PC-3 (cell line): ENCODE data around the gene TRAPPC2L. TPM values are rescaled to one million over a fixed set of nuclear protein-coding genes. Genes with fewer than 3 reads are reported as not detected.

Experiments used
- ATAC-seq: fragments of 200-7000 bp; cut with Tn5 transposase; 2 replicates; pipeline ENCODE4 v1.9.1; 2020; ENCODE audit warnings: mild to moderate bottlenecking, moderate library complexity
- BruUV-seq: library from RNA; stranded (reverse); fragments of 400-500 nt; replicated peaks from 2 replicates; lab custom pipeline; 2021; lab: Mats Ljungman, UMichigan
- CTCF ChIA-PET: fragments of 300-600 bp; sonication (Branson Sonifier 250); formaldehyde crosslinking; loops from one replicate; lab custom pipeline; 2022; ENCODE audit warnings: antibody characterized with exemption; lab: Charles Lee
- POLR2A ChIA-PET: fragments of 300-600 bp; sonication (Branson Sonifier 250); formaldehyde crosslinking; loops from one replicate; lab custom pipeline; 2022; ENCODE audit warnings: antibody characterized with exemption; ENCODE audit not compliant: unreplicated experiment; lab: Charles Lee
- DNase-seq: peaks from one replicate; pipeline ENCODE4 v3.0.0-alpha.2; 2015
- H2AFZ ChIP-seq: fragments of 300-600 bp; sonication (generic); 2 replicates; pipeline ENCODE4 v1.6.0; 2016; ENCODE audit warnings: antibody characterized with exemption, low read length
- H3F3A ChIP-seq: fragments of 300-600 bp; sonication (generic); one replicate; pipeline ENCODE4 v1.6.0; 2017; ENCODE audit warnings: antibody characterized with exemption, low read length, control low read depth, mild to moderate bottlenecking; ENCODE audit not compliant: unreplicated experiment
- H3K27ac ChIP-seq: fragments of 300-600 bp; sonication (generic); 2 replicates; pipeline ENCODE4 v1.5.1; 2016; ENCODE audit warnings: mild to moderate bottlenecking, low read length
- H3K27me3 ChIP-seq: fragments of 300-600 bp; sonication (generic); 2 replicates; pipeline ENCODE4 v1.6.1; 2016; ENCODE audit warnings: low read length, mixed read lengths
- H3K36me3 ChIP-seq: fragments of 300-600 bp; sonication (generic); 2 replicates; pipeline ENCODE4 v1.6.1; 2016; ENCODE audit warnings: low read depth, mixed run types, low read length, mixed read lengths
- H3K4me1 ChIP-seq: fragments of 300-600 bp; sonication (generic); 2 replicates; pipeline ENCODE4 v1.5.1; 2016; ENCODE audit warnings: low read length; ENCODE audit not compliant: insufficient read depth
- H3K4me2 ChIP-seq: fragments of 300-600 bp; sonication (generic); 2 replicates; pipeline ENCODE4 v1.6.0; 2016; ENCODE audit warnings: low read length
- H3K4me3 ChIP-seq: fragments of 300-600 bp; sonication (generic); 2 replicates; pipeline ENCODE4 v1.5.1; 2016; ENCODE audit warnings: mild to moderate bottlenecking, low read length, mixed read lengths
- H3K79me2 ChIP-seq: fragments of 300-600 bp; sonication (generic); 2 replicates; pipeline ENCODE4 v1.6.1; 2017; ENCODE audit warnings: low read length, mixed read lengths
- H3K9ac ChIP-seq: fragments of 300-600 bp; sonication (generic); 2 replicates; pipeline ENCODE4 v1.6.0; 2016; ENCODE audit warnings: mild to moderate bottlenecking, low read length
- H3K9me2 ChIP-seq: fragments of 300-600 bp; sonication (generic); replicated peaks from 2 replicates; pipeline ENCODE4 v1.6.1; 2016; ENCODE audit warnings: mixed run types, low read length, mixed read lengths
- H3K9me3 ChIP-seq: fragments of 300-600 bp; sonication (generic); 2 replicates; pipeline ENCODE4 v1.6.1; 2016; ENCODE audit warnings: low read length, mixed read lengths
- H4K20me1 ChIP-seq: fragments of 300-600 bp; sonication (generic); 2 replicates; pipeline ENCODE4 v1.6.1; 2016; ENCODE audit warnings: low read length, mixed read lengths
- CTCF ChIP-seq: fragments of 300-600 bp; sonication (generic); conservative IDR thresholded peaks from 2 replicates; pipeline ENCODE4 v1.5.1; 2017; ENCODE audit warnings: antibody characterized with exemption, low read depth, mild to moderate bottlenecking, low read length
- EZH2 ChIP-seq: fragments of 300-600 bp; sonication (generic); IDR thresholded peaks from one replicate; pipeline ENCODE4 v1.6.1; 2017; ENCODE audit warnings: antibody characterized with exemption, mild to moderate bottlenecking, low read length; ENCODE audit not compliant: unreplicated experiment
- EZH2phosphoT487 ChIP-seq: fragments of 300-600 bp; sonication (generic); IDR thresholded peaks from 2 replicates; pipeline ENCODE4 v1.6.1; 2018; ENCODE audit warnings: mild to moderate bottlenecking, antibody characterized with exemption, low read length, borderline replicate concordance
- intact Hi-C: fragments of 100-400 bp; cut with micrococcal nuclease; formaldehyde crosslinking; loops from 2 replicates; pipeline ENCODE4 v1.9.0; 2023
- total RNA-seq: library from RNA; depleted of rRNA; stranded (reverse); fragments of >200 nt; gene quantifications from 2 replicates; pipeline ENCODE4 v1.2.3, GENCODE V29; 2014

The TRAPPC2L gene
- total RNA-seq, 1 experiment from 2014 or later = 77.5 TPM

DNA sequence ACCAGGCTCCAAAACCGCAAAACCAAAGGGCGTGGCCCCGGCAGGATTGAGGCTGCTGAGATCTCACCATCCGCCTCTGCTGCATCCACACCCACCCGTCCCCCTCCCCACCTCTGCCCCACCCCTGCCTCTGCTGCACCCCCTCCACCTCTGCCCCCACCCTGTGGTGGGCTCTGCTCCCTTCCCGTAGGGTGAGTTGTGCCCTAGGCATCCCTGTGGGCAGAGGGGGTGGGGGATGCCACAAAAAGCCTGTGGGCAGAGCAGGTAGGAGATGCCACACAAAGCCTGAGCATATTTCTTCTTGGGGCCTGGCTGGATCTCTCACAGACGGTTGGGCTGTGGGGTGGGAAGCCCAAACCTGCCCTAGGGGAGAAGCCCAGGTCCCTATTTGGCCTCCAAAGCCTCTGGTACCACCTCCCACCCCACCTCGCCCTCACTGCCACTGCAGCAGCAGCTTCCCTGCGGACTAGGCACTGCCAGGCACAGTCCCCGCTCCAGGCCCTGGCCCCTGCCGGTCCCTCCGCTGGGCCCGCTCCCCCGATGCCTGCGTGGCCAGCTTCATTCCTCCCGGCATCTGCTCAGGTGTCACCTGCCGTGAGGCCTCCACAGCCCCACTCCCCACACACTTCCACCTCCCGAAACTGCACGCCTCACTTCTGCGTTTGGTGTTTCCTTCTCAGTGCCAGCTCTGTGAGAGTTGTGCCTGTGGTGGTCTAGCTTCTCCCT is 20.8 kb downstream of the TRAPPC2L start:
- Histone ChIP-seq H3K27ac (no peak overlapping the region), H3F3A (no peaks in the 10 kb centered on the region), H3K4me1 (peaks cover 3% of the 10 kb centered on the region; the same call in 1 of the 2 replicates), H3K79me2 (no peaks in the 10 kb centered on the region), H3K4me2 (no peak overlapping the region), H4K20me1 (no peaks in the 10 kb centered on the region), H3K36me3 (no peaks in the 10 kb centered on the region), H3K4me3 (no peak overlapping the region), H3K9me2 (no peaks in the 10 kb centered on the region), H3K9ac (no peak overlapping the region), H3K9me3 (no peaks in the 10 kb centered on the region), H3K27me3 (no peaks in the 10 kb centered on the region), H2AFZ (no peak overlapping the region)
- no peak for ATAC-seq
- CTCF ChIA-PET = no interaction called here
- TF ChIP-seq CTCF (no peak), EZH2 (no peak), EZH2phosphoT487 (no peak)
- BruUV-seq = no TSS peak
- intact Hi-C loops = no loop called here
- POLR2A ChIA-PET = no interaction called here
- DNase-seq = no peak

- Histone ChIP-seq H3K9ac (no peak overlapping the region), H3K79me2 (no peaks in the 10 kb centered on the region)
- intact Hi-C loops = no loop called here
Observed at GRCh38 chr16:88878356-88878755, 21.4 kb downstream of the TRAPPC2L start.

More at GRCh38 chr16:88878356-88878755, 21.4 kb downstream of the TRAPPC2L start:
- CTCF ChIA-PET = no interaction called here
- ATAC-seq = no peak
- Histone ChIP-seq H3K9me3 (no peaks in the 10 kb centered on the region), H4K20me1 (no peaks in the 10 kb centered on the region), H3K36me3 (no peaks in the 10 kb centered on the region), H3F3A (no peaks in the 10 kb centered on the region), H2AFZ (no peak overlapping the region), H3K4me2 (no peak overlapping the region), H3K27me3 (no peaks in the 10 kb centered on the region), H3K9me2 (no peaks in the 10 kb centered on the region), H3K4me1 (peaks cover 6% of the 10 kb centered on the region; the same call in 1 of the 2 replicates), H3K27ac (no peak overlapping the region), H3K4me3 (no peak overlapping the region)
- no TSS peak for BruUV-seq
- TF ChIP-seq CTCF (no peak), EZH2phosphoT487 (no peak), EZH2 (no peak)
- no peak for DNase-seq
- POLR2A ChIA-PET = no interaction called here
